Spleen (tissue), 11 donors: ENCODE results near the gene NELFCD. TPM values are rescaled to one million over a fixed set of nuclear protein-coding genes. Genes with fewer than 3 reads are reported as not detected.

Source experiments
- DNase-seq: peaks from one replicate; pipeline ENCODE4 v3.0.0-alpha.2; 2020
- H3K27ac ChIP-seq, 8 donors: fragments of 200-600 bp; sonication (generic) in 7 of 8; 1 replicate in 4 of 8; 2 replicates in 4 of 8; pipeline versions ENCODE4 v1.5.0 to v1.8.0; 2016 to 2021; ENCODE audit warnings: inconsistent platforms in 4 of 8, mild to moderate bottlenecking in 4 of 8, moderate library complexity in 1 of 8
- H3K27me3 ChIP-seq, 7 donors: fragments of 200-600 bp; sonication (generic) in 6 of 7; replicated peaks in 1 of 7; 1 replicate in 4 of 7; 2 replicates in 3 of 7; pipeline versions ENCODE4 v1.5.0 to v1.8.0; 2016 to 2021; ENCODE audit warnings: inconsistent platforms in 3 of 7, mild to moderate bottlenecking in 1 of 7
- H3K36me3 ChIP-seq, 6 donors: fragments of 200-600 bp; sonication (generic) in 5 of 6; 1 replicate in 4 of 6; 2 replicates in 2 of 6; pipeline versions ENCODE4 v1.5.0 to v1.8.0; 2016 to 2021; ENCODE audit warnings: inconsistent platforms in 2 of 6
- H3K4me1 ChIP-seq, 6 donors: fragments of 200-600 bp; sonication (generic) in 5 of 6; 1 replicate in 3 of 6; 2 replicates in 3 of 6; pipeline versions ENCODE4 v1.5.0 to v1.8.0; 2016 to 2021; ENCODE audit warnings: inconsistent platforms in 3 of 6
- H3K4me3 ChIP-seq, 8 donors: fragments of 200-600 bp; sonication (generic) in 7 of 8; 1 replicate in 4 of 8; 2 replicates in 4 of 8; pipeline versions ENCODE4 v1.5.0 to v1.8.0; 2016 to 2021; ENCODE audit warnings: inconsistent platforms in 4 of 8, mild to moderate bottlenecking in 4 of 8, moderate library complexity in 2 of 8
- H3K9me3 ChIP-seq, 8 donors: fragments of 200-600 bp; sonication (generic) in 7 of 8; 1 replicate in 4 of 8; 2 replicates in 4 of 8; pipeline versions ENCODE4 v1.5.0 to v1.8.0; 2016 to 2021; ENCODE audit warnings: inconsistent platforms in 4 of 8
- POLR2A ChIP-seq, 3 donors: fragments of 450-650 bp; IDR thresholded peaks; one replicate each; pipeline ENCODE4 v1.5.1; 2017; ENCODE audit warnings: antibody characterized with exemption in 3 of 3, mild to moderate bottlenecking in 1 of 3
- POLR2AphosphoS5 ChIP-seq, 3 donors: sonication (generic); formaldehyde crosslinking; IDR thresholded peaks; one replicate each; pipeline ENCODE4 v1.5.1; 2017; ENCODE audit warnings: antibody characterized with exemption in 3 of 3
- whole genome bisulfite sequencing, 5 donors: extraction: QIAGEN DNeasy Blood & Tissue Kit in 3 of 5; methylation state at CpG; one replicate each; pipeline versions ENCODE4 v1.1.5 to v1.1.7; 2013 to 2018; 5-methylcytosine and 5-hydroxymethylcytosine counted together
- intact Hi-C: fragments of 100-400 bp; cut with DNase I; formaldehyde crosslinking; loops from one replicate; pipeline ENCODE4 v1.15.0; 2023; ENCODE audit warnings: low total_unique reads
- polyA plus RNA-seq, 3 donors: library from polyadenylated mRNA; stranded (reverse); fragments of 200-250 nt; gene quantifications; one replicate each; pipeline ENCODE4 v1.2.1, GENCODE V29; 2013
- total RNA-seq, 7 donors: library from RNA; depleted of rRNA in 3 of 7; stranded (reverse); fragments of >200 nt in 3 of 7; fragmentation: NEBNext Ultra II Directional in 4 of 7; extraction: Animal tissue kit (Norgen Biotek cat#: 25700) in 4 of 7; gene quantifications; one replicate each; pipeline versions ENCODE4 v1.1.0 to v1.2.1, GENCODE V29; 2016 to 2021
- TF ChIP-seq, protein P1 (sequence below), 11 experiments: fragments of 200-600 bp in 7 of 11; fragments of 450-650 bp in 4 of 11; sonication (generic) in 4 of 11; IDR thresholded peaks in 8 of 11; conservative IDR thresholded peaks in 3 of 11; 1 replicate in 7 of 11; 2 replicates in 4 of 11; pipeline versions ENCODE4 v1.4.0 to v1.8.0; 2016 to 2021; ENCODE audit warnings: antibody characterized with exemption in 11 of 11, inconsistent platforms in 4 of 11, mild to moderate bottlenecking in 1 of 11
- donor health status: healthy with polysubstance abuse.
- donor health status: DM: no; HTN: no; CAD: no; lungs with moderate emphysema.
- donor health status: DM: no; HTN: no; CAD: no.
- donor health status: Bipolar disorder and iron deficiency.
- donor health status: healthy.
- donor health status: DM: no; HTN: no; CAD: no.
- donor health status: DM: yes; HTN: yes; CAD: no.

The NELFCD gene
- total and polyA plus RNA-seq, 10 donors = 38.4 to 78.3 (median 58.6) TPM

DNA sequence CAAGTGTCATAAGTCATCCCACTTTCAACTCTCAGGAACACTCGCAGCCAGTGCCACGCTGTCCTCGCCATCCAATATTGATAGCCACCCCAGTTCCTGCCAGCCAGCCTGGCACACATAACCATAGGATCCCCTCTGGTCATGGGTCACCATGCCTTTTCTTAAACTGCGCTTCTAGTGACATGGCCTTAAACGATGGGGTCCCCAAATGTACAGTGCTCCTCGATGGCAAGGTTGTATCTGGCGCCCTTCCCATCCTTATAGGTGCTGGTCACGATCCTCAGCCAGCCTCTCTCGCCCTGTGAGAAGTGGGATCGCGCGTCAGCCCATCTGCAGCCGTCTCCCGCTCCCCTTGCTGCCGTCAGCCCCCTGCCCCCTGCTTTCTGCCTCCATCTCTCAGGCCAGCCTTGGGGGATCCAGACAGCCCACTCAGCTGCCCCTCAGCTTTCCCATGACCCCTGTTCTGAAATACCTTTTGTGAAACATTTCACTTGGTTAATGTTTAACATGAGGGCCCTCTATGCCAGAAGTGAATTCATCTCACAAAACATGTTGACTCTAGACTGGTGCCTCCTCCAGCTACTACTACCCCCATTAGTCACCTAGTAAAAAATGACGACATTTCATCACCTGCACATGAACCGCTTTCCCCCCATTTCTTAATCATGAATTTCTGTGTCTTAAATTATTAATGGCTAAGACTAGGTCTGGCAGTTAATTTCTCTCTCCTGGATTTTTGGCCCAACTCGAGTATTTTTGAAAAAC, 14.6 kb downstream of the NELFCD start:
- H3K27me3 ChIP-seq = no peaks in the 10 kb centered on the region
- H3K9me3 ChIP-seq = no peaks in the 10 kb centered on the region
- H3K4me1 ChIP-seq = peaks cover 0 to 43% (median 19%) of the 10 kb centered on the region in 6 donors
- H3K27ac ChIP-seq = peak overlapping the region in 3 of 8 donors; percentile 6 to 60 (median 9)
- peak; percentile 44 for DNase-seq
- TF ChIP-seq POLR2A (IDR thresholded peaks at IDR 0.05) (no peak), POLR2AphosphoS5 (IDR thresholded peaks at IDR 0.05) (peak; percentile 26 to 42 (median 27))
- TF ChIP-seq, protein P1, sequence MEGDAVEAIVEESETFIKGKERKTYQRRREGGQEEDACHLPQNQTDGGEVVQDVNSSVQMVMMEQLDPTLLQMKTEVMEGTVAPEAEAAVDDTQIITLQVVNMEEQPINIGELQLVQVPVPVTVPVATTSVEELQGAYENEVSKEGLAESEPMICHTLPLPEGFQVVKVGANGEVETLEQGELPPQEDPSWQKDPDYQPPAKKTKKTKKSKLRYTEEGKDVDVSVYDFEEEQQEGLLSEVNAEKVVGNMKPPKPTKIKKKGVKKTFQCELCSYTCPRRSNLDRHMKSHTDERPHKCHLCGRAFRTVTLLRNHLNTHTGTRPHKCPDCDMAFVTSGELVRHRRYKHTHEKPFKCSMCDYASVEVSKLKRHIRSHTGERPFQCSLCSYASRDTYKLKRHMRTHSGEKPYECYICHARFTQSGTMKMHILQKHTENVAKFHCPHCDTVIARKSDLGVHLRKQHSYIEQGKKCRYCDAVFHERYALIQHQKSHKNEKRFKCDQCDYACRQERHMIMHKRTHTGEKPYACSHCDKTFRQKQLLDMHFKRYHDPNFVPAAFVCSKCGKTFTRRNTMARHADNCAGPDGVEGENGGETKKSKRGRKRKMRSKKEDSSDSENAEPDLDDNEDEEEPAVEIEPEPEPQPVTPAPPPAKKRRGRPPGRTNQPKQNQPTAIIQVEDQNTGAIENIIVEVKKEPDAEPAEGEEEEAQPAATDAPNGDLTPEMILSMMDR (IDR thresholded peaks at IDR 0.05 in 8 of 11, conservative IDR thresholded peaks at IDR 0.05 in 3 of 11) = no peak
- WGBS, 5 donors = 88 to 91% (median 91%) methylated on average over 18 of the region's 18 CpGs
- peaks cover 10 to 100% (median 97%) of the 10 kb centered on the region in 6 donors for H3K36me3 ChIP-seq
- intact Hi-C loops = no loop called here
- no peak overlapping the region for H3K4me3 ChIP-seq

GRCh38 chr20:58996226-58996611, 15.2 kb downstream of the NELFCD start:
- DNase-seq = no peak
- H3K4me3 ChIP-seq = no peak overlapping the region
- intact Hi-C loops = no loop called here
- no peaks in the 10 kb centered on the region for H3K27me3 ChIP-seq
- peak in 2 of 3 donors; percentile 19 to 62 for TF ChIP-seq POLR2AphosphoS5 (IDR thresholded peaks at IDR 0.05)
- TF ChIP-seq, protein P1 (IDR thresholded peaks at IDR 0.05 in 8 of 11, conservative IDR thresholded peaks at IDR 0.05 in 3 of 11) = no peak
- H3K27ac ChIP-seq = peak overlapping the region in 1 of 8 donors; percentile 6
- 90 to 95% (median 93%) methylated on average over 12 of the region's 12 CpGs for WGBS, 5 donors
- H3K9me3 ChIP-seq = no peaks in the 10 kb centered on the region
- peaks cover 0 to 48% (median 19%) of the 10 kb centered on the region in 6 donors for H3K4me1 ChIP-seq
- H3K36me3 ChIP-seq = peaks cover 10 to 100% (median 97%) of the 10 kb centered on the region in 6 donors

DNA sequence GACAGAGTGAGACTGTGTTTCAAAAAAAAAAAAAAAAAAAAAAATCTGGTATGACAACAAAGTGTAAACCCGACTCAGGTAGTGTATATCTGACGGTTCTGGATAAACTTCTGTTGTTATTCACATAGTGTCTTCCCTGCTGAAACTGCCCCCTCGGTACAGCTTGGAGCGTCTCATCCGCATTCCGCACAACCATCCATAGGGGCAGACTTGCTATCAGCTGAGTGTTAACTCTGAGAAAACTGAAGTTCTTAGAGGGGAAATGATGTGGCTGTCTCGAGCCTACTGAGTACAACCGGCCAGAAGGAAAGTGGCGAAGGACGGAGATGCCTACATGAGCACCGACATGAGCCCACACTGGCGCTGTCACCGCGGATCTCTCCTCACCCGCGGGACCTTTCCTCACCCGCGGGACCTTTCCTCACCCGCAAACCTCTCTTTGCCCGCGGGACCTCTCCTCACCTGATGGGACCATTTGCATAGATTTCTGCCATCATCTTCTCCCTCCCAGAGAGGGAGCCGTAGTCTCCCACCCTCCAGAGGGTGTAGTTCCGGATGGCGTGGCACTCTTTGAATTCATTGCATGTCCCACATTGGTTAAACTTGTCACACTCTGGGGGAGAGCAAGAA, 16.2 kb downstream of the NELFCD start:
- H3K4me3 ChIP-seq = no peak overlapping the region
- intact Hi-C loops = no loop called here
- no peaks in the 10 kb centered on the region for H3K27me3 ChIP-seq
- TF ChIP-seq POLR2AphosphoS5 (IDR thresholded peaks at IDR 0.05) (peak; percentile 25 to 67 (median 47)), POLR2A (IDR thresholded peaks at IDR 0.05) (no peak)
- H3K9me3 ChIP-seq = no peaks in the 10 kb centered on the region
- H3K36me3 ChIP-seq = peaks cover 10 to 100% (median 97%) of the 10 kb centered on the region in 6 donors
- no peak overlapping the region for H3K27ac ChIP-seq
- DNase-seq = no peak
- WGBS, 5 donors = 91 to 95% (median 94%) methylated on average over 24 of the region's 24 CpGs
- H3K4me1 ChIP-seq = peaks cover 0 to 59% (median 21%) of the 10 kb centered on the region in 6 donors

DNA sequence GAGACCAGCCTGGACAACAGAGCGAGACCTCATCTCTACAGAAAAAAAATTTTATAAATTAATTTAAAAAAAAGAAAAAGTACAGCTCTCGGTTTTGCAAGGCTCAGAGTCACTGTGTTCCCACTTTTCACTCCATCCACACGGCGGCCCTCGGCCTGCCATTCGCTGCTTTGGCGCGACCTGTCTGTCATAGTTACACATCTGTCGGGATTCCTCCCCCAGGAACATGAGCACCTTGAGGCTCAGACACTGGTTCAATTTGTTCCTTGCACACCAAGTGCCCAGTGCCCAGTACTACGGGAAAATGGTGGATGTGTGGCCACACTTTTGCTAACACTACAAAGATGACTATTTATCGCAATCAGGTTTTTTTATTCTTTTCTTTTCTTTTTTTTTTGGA, 17.6 kb downstream of the NELFCD start:
- intact Hi-C loops = no loop called here
- WGBS, 5 donors = 93 to 95% (median 94%) methylated on average over 11 of the region's 11 CpGs
- DNase-seq = no peak
- Histone ChIP-seq H3K36me3 (peaks cover 10 to 100% (median 89%) of the 10 kb centered on the region in 6 donors), H3K27ac (no peak overlapping the region), H3K4me3 (no peak overlapping the region), H3K27me3 (no peaks in the 10 kb centered on the region), H3K9me3 (no peaks in the 10 kb centered on the region), H3K4me1 (peaks cover 8 to 62% (median 29%) of the 10 kb centered on the region in 6 donors)
- TF ChIP-seq POLR2A (IDR thresholded peaks at IDR 0.05) (no peak), POLR2AphosphoS5 (IDR thresholded peaks at IDR 0.05) (no peak)
- TF ChIP-seq, protein P1 (IDR thresholded peaks at IDR 0.05 in 8 of 11, conservative IDR thresholded peaks at IDR 0.05 in 3 of 11) = no peak
